SK-N-SH (cell line): ENCODE data around the gene GPR3.

Experiments
- CHD2 ChIP-seq: fragments of 150-350 bp; IDR thresholded peaks from 2 replicates; pipeline ENCODE4 v1.6.1; 2018; ENCODE audit warnings: low read length; ENCODE audit not compliant: partially characterized antibody
- JUND ChIP-seq: IDR thresholded peaks from 2 replicates; pipeline ENCODE4 v1.4.0; 2012
- POLR2AphosphoS5 ChIP-seq: IDR thresholded peaks from 2 replicates; pipeline ENCODE4 v1.6.1; 2012; ENCODE audit warnings: low read depth, low read length
- TEAD4 ChIP-seq: IDR thresholded peaks from 2 replicates; pipeline ENCODE4 v1.4.0; 2012; ENCODE audit warnings: mild to moderate bottlenecking, borderline replicate concordance; ENCODE audit not compliant: insufficient read depth
- TF ChIP-seq, protein P1 (sequence below): fragments of 200-600 bp; sonication (generic); IDR thresholded peaks from 2 replicates; pipeline ENCODE4 v1.6.1; 2017; ENCODE audit warnings: antibody characterized with exemption, mild to moderate bottlenecking, moderate library complexity

DNA sequence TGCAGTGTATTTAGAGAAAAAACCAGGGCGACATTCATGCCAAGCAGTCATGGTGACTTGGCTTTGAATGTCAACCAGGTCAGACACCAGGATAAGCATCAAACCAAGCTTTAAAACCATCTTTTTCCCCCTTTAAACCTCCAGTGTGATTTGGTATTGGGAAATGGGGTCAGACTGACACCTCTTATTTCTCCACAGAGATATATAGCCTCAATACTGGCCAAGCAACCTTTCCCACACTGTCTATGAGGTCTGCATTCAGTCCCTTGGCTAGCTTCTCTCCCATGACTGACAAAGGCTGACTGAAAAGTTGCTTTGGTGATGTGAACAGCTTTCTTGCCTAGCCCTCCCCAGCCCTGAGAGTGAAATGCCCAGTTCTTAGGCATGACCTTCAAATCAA is 21.7 kb downstream of the GPR3 start:
- TF ChIP-seq TEAD4 (no peak), JUND (no peak), POLR2AphosphoS5 (no peak), CHD2 (no peak)
- TF ChIP-seq, protein P1, sequence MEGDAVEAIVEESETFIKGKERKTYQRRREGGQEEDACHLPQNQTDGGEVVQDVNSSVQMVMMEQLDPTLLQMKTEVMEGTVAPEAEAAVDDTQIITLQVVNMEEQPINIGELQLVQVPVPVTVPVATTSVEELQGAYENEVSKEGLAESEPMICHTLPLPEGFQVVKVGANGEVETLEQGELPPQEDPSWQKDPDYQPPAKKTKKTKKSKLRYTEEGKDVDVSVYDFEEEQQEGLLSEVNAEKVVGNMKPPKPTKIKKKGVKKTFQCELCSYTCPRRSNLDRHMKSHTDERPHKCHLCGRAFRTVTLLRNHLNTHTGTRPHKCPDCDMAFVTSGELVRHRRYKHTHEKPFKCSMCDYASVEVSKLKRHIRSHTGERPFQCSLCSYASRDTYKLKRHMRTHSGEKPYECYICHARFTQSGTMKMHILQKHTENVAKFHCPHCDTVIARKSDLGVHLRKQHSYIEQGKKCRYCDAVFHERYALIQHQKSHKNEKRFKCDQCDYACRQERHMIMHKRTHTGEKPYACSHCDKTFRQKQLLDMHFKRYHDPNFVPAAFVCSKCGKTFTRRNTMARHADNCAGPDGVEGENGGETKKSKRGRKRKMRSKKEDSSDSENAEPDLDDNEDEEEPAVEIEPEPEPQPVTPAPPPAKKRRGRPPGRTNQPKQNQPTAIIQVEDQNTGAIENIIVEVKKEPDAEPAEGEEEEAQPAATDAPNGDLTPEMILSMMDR, result no peak
